K562 (cell line): ENCODE measurements around the gene SPINT1.

Experiments
- HNRNPH1 ChIP-seq: fragments of 200-400 bp; formaldehyde crosslinking; optimal IDR thresholded peaks from 2 replicates; pipeline ENCODE3; 2017; ENCODE audit warnings: low read depth, mild to moderate bottlenecking, low read length, moderate library complexity
- NCOA2 ChIP-seq, 2 experiments: fragments of 450-650 bp; IDR thresholded peaks; 2 replicates each; pipeline ENCODE4 v1.6.1; 2018; ENCODE audit warnings: mild to moderate bottlenecking in 2 of 2, moderate library complexity in 1 of 2; ENCODE audit not compliant: partially characterized antibody in 2 of 2
- NFE2L1 ChIP-seq: fragments of 450-650 bp; IDR thresholded peaks from 2 replicates; pipeline ENCODE4 v1.6.1; 2016; ENCODE audit warnings: missing genetic modification characterization, low read depth, mild to moderate bottlenecking, missing compliant biosample characterization, moderate library complexity, borderline replicate concordance
- NR2C1 ChIP-seq, 2 experiments: fragments of 450-650 bp; IDR thresholded peaks; 2 replicates each; pipeline ENCODE4 v1.6.1; 2017; ENCODE audit warnings: mild to moderate bottlenecking in 2 of 2, antibody characterized with exemption in 1 of 2, inconsistent platforms in 1 of 2, missing compliant biosample characterization in 1 of 2, missing genetic modification characterization in 1 of 2
- SMAD4 ChIP-seq: fragments of 250-450 bp; sonication (Bioruptor Pico); conservative IDR thresholded peaks from 2 replicates; pipeline ENCODE4 v1.8.0; 2021; ENCODE audit warnings: inconsistent platforms, mild to moderate bottlenecking, moderate library complexity
- TF ChIP-seq, protein P1 (sequence below): sonication (generic); formaldehyde crosslinking; IDR thresholded peaks from 2 replicates; pipeline ENCODE4 v1.8.1; 2023; ENCODE audit warnings: mild to moderate bottlenecking, missing genetic modification reagents
- TF ChIP-seq, protein P2 (sequence below), 3 experiments: IDR thresholded peaks in 2 of 3; conservative IDR thresholded peaks in 1 of 3; 2 replicates each; pipeline ENCODE4 v1.5.1; 2011 to 2012; ENCODE audit warnings: low read length in 3 of 3, mild to moderate bottlenecking in 3 of 3, control low read depth in 2 of 3, improper control_type of control experiment in 1 of 3, inconsistent platforms in 1 of 3, low read depth in 1 of 3, mixed read lengths in 1 of 3, moderate library complexity in 1 of 3; ENCODE audit not compliant: insufficient read depth in 2 of 3

DNA sequence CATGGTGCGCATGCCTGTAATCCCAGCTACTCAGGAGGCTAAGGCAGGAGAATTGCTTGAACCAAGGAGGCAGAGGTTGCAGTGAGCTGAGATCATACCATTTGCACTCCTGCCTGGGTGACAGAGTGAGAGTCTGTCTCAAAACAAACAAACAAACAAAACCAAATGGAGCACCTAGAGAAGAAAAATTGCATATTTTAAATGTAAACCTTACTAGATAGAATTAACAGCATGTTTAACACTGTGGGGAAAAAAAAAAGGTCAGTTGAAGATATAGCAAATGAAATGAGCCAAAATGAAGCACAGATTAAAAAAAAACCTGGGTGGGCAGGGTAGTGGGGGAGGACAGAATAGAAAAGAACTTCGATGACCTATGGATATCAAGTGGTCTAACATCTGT lies 22.7 kb upstream of the SPINT1 start:
- TF ChIP-seq NFE2L1 (tag) = no peak
- TF ChIP-seq, protein P1, sequence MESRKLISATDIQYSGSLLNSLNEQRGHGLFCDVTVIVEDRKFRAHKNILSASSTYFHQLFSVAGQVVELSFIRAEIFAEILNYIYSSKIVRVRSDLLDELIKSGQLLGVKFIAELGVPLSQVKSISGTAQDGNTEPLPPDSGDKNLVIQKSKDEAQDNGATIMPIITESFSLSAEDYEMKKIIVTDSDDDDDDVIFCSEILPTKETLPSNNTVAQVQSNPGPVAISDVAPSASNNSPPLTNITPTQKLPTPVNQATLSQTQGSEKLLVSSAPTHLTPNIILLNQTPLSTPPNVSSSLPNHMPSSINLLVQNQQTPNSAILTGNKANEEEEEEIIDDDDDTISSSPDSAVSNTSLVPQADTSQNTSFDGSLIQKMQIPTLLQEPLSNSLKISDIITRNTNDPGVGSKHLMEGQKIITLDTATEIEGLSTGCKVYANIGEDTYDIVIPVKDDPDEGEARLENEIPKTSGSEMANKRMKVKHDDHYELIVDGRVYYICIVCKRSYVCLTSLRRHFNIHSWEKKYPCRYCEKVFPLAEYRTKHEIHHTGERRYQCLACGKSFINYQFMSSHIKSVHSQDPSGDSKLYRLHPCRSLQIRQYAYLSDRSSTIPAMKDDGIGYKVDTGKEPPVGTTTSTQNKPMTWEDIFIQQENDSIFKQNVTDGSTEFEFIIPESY = no peak
- no peak for TF ChIP-seq HNRNPH1
- TF ChIP-seq NCOA2 (IDR thresholded peaks at IDR 0.05; ENCODE audit: partially characterized antibody in 2 of 2) = no peak
- no peak for TF ChIP-seq SMAD4 (CRISPR knock-in tag)
- TF ChIP-seq, protein P2, sequence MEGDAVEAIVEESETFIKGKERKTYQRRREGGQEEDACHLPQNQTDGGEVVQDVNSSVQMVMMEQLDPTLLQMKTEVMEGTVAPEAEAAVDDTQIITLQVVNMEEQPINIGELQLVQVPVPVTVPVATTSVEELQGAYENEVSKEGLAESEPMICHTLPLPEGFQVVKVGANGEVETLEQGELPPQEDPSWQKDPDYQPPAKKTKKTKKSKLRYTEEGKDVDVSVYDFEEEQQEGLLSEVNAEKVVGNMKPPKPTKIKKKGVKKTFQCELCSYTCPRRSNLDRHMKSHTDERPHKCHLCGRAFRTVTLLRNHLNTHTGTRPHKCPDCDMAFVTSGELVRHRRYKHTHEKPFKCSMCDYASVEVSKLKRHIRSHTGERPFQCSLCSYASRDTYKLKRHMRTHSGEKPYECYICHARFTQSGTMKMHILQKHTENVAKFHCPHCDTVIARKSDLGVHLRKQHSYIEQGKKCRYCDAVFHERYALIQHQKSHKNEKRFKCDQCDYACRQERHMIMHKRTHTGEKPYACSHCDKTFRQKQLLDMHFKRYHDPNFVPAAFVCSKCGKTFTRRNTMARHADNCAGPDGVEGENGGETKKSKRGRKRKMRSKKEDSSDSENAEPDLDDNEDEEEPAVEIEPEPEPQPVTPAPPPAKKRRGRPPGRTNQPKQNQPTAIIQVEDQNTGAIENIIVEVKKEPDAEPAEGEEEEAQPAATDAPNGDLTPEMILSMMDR (IDR thresholded peaks at IDR 0.05 in 2 of 3, conservative IDR thresholded peaks at IDR 0.05 in 1 of 3; ENCODE audit: insufficient read depth in 2 of 3, low read depth in 1 of 3, low read length in 3 of 3) = no peak
- TF ChIP-seq NR2C1 (IDR thresholded peaks at IDR 0.05) = no peak
- no peak for TF ChIP-seq NR2C1 (tag; IDR thresholded peaks at IDR 0.05)
